K562 (cell line): ENCODE measurements around the gene PTGER3. TPM values are rescaled to one million over a fixed set of nuclear protein-coding genes. Genes with fewer than 3 reads are reported as not detected.

Experiments used
- COPS2 ChIP-seq: fragments of 450-650 bp; conservative IDR thresholded peaks from 2 replicates; pipeline ENCODE4 v1.6.1; 2016; ENCODE audit warnings: mild to moderate bottlenecking, moderate library complexity
- DNMT1 ChIP-seq: fragments of 450-650 bp; IDR thresholded peaks from 2 replicates; pipeline ENCODE4 v1.6.1; 2016; ENCODE audit warnings: antibody characterized with exemption, mild to moderate bottlenecking
- ETS2 ChIP-seq: IDR thresholded peaks from 2 replicates; pipeline ENCODE4 v1.6.1; 2016; ENCODE audit warnings: borderline replicate concordance, missing genetic modification characterization, mild to moderate bottlenecking, moderate library complexity, missing compliant biosample characterization; ENCODE audit not compliant: poor library complexity, severe bottlenecking
- EZH2 ChIP-seq: IDR thresholded peaks from 2 replicates; pipeline ENCODE4 v1.6.1; 2012; ENCODE audit warnings: low read depth, mild to moderate bottlenecking, inconsistent platforms, low read length, borderline replicate concordance
- HMGN3 ChIP-seq: IDR thresholded peaks from 2 replicates; pipeline ENCODE4 v1.6.1; 2011; ENCODE audit warnings: borderline replicate concordance, low read depth, mild to moderate bottlenecking, mixed read lengths, low read length; ENCODE audit not compliant: insufficient read length; ENCODE audit errors: extremely low read depth
- HNRNPH1 ChIP-seq: fragments of 200-400 bp; formaldehyde crosslinking; optimal IDR thresholded peaks from 2 replicates; pipeline ENCODE3; 2017; ENCODE audit warnings: low read depth, mild to moderate bottlenecking, low read length, moderate library complexity
- IFI16 ChIP-seq: fragments of 250-450 bp; sonication (Bioruptor Pico); IDR thresholded peaks from 2 replicates; pipeline ENCODE4 v2.1.2; 2022; ENCODE audit warnings: mild to moderate bottlenecking, inconsistent platforms
- ILF3 ChIP-seq: fragments of 450-650 bp; IDR thresholded peaks from 2 replicates; pipeline ENCODE4 v1.6.1; 2018; ENCODE audit warnings: antibody characterized with exemption, mild to moderate bottlenecking, moderate library complexity, borderline replicate concordance
- MTA3 ChIP-seq: fragments of 450-650 bp; formaldehyde crosslinking; IDR thresholded peaks from 2 replicates; pipeline ENCODE4 v1.6.1; 2017; ENCODE audit warnings: mild to moderate bottlenecking, borderline replicate concordance
- NCOA4 ChIP-seq: fragments of 450-650 bp; IDR thresholded peaks from 2 replicates; pipeline ENCODE4 v1.6.1; 2018; ENCODE audit warnings: mild to moderate bottlenecking; ENCODE audit not compliant: partially characterized antibody
- PRPF4 ChIP-seq: fragments of 200-400 bp; formaldehyde crosslinking; IDR thresholded peaks from one replicate; pipeline ENCODE4 v1.6.1; 2017; ENCODE audit warnings: low read length, low read depth, mild to moderate bottlenecking; ENCODE audit not compliant: insufficient read depth, poor library complexity, severe bottlenecking
- RFX1 ChIP-seq: fragments of 450-650 bp; IDR thresholded peaks from 2 replicates; pipeline ENCODE4 v1.6.1; 2016; ENCODE audit warnings: mild to moderate bottlenecking, moderate library complexity
- RFX5 ChIP-seq: IDR thresholded peaks from 2 replicates; pipeline ENCODE4 v1.6.1; 2011; ENCODE audit warnings: low read depth, mild to moderate bottlenecking, improper control_type of control experiment, low read length
- SP1 ChIP-seq: sonication (generic); formaldehyde crosslinking; IDR thresholded peaks from 2 replicates; pipeline ENCODE4 v1.8.1; 2022; ENCODE audit warnings: mild to moderate bottlenecking, missing genetic modification reagents
- WHSC1 ChIP-seq: IDR thresholded peaks from one replicate; pipeline ENCODE4 v1.6.1; 2012; ENCODE audit warnings: low read length, control low read depth, inconsistent platforms
- XRCC5 ChIP-seq: fragments of 200-400 bp; formaldehyde crosslinking; IDR thresholded peaks from 2 replicates; pipeline ENCODE4 v1.6.1; 2017; ENCODE audit warnings: low read depth, mild to moderate bottlenecking, low read length
- ZKSCAN3 ChIP-seq: fragments of 250-450 bp; sonication (Bioruptor Pico); IDR thresholded peaks from 2 replicates; pipeline ENCODE4 v1.4.0; 2020
- ZNF146 ChIP-seq: IDR thresholded peaks from one replicate; pipeline ENCODE4 v1.6.1; 2018; ENCODE audit warnings: missing compliant biosample characterization; ENCODE audit not compliant: unreplicated experiment
- ZNF507 ChIP-seq: conservative IDR thresholded peaks from 2 replicates; pipeline ENCODE4 v1.6.1; 2017; ENCODE audit warnings: missing genetic modification characterization, missing compliant biosample characterization
- ZNF583 ChIP-seq: fragments of 250-450 bp; sonication (Bioruptor Pico); IDR thresholded peaks from 2 replicates; pipeline ENCODE4 v1.4.0; 2020
- ZNF584 ChIP-seq: fragments of 200-800 bp; sonication (Bioruptor generic); IDR thresholded peaks from 2 replicates; pipeline ENCODE4 v1.6.1; 2016; ENCODE audit warnings: low read depth, mild to moderate bottlenecking, missing genetic modification characterization, missing compliant biosample characterization
- ZNF778 ChIP-seq: fragments of 450-650 bp; formaldehyde crosslinking; IDR thresholded peaks from 2 replicates; pipeline ENCODE4 v1.4.0; 2020; ENCODE audit warnings: mild to moderate bottlenecking, moderate library complexity
- polyA plus RNA-seq, 8 experiments: library from polyadenylated mRNA; depleted of rRNA in 4 of 8; stranded (reverse) in 5 of 8; unstranded in 3 of 8; fragments of >200 nt; fragmentation: Nextera tagmentation in 2 of 8; fragmentation: Illumina TruSeq in 1 of 8; extraction: Ambion mirVana in 2 of 8; extraction: Trizol in 1 of 8; gene quantifications; 2 replicates each; pipeline versions ENCODE4 v1.2.1 to v1.2.3, GENCODE V29; 2011 to 2014; ENCODE audit warnings: inconsistent platforms in 1 of 8, missing spikeins in 1 of 8
- total RNA-seq, 7 experiments: library from RNA; depleted of rRNA in 6 of 7; stranded (reverse); fragments of >200 nt in 6 of 7; fragmentation: Illumina TruSeq in 2 of 7; extraction: Trizol in 2 of 7; gene quantifications; 2 replicates each; pipeline versions ENCODE4 v1.2.1 to v1.2.3, GENCODE V29; 2011 to 2021; ENCODE audit warnings: low replicate concordance in 1 of 7
- TF ChIP-seq, protein P1 (sequence below): fragments of 450-650 bp; formaldehyde crosslinking; IDR thresholded peaks from 2 replicates; pipeline ENCODE4 v1.4.0; 2022; ENCODE audit warnings: mild to moderate bottlenecking, moderate library complexity
- TF ChIP-seq, protein P2 (sequence below): fragments of 250-450 bp; sonication (Bioruptor Pico); IDR thresholded peaks from 2 replicates; pipeline ENCODE4 v1.8.0; 2022; ENCODE audit warnings: moderate library complexity, mild to moderate bottlenecking, inconsistent platforms

PTGER3 gene
- total and polyA plus RNA-seq, 9 of the 15 experiments (the other 6 are each of a cell fraction or from before 2014, with no cell fraction given) = 3.8 to 28.5 (median 14.2) TPM

DNA sequence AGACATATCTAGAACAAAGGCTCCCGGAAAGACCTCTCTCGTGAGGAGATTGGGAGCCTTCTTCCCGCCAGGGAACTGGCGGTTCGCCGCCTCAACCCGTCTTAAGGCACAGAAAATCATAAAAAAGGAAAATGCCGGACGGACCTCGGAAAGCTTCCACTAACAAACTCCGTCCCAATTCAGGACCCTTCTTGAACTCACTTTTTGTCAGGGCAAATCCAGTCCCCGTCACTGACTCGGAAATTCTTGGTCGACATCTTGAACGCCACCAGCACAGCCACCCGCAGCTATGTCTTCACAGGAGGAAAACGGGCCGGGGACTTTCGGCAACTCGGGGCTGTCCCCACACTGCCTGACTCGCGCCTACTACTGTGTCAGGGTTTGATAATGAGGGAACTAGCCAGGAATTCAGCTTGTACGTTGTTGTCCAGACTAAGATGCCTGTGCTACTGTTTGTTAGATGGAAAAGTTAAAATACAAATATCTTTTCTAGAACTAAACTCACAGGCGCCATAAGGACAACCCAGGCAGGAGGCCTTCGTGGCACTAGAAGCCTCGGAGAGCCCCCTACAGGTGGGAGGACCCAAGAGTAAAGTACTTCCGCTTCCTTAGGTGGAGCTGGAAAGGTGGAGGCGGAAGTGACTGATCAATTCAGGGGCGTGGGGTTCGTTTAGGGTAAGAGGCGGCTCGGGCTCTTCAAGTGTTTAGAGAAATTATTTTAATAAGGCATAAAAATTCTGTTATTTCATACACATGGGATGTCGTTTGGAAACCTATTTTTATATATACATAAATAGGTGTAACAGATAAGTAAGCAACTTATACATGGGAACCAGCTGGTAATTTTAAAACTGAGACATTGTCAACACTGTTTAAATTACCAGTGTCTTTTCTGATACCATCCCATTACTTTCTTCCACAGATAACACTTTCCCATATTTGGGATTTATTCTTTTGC is 33.4 kb upstream of the PTGER3 start, which contains the start of gene ZRANB2 (continued):
- TF ChIP-seq ZNF146 (CRISPR knock-in tag) = no peak
- TF ChIP-seq WHSC1 = no peak
- no peak for TF ChIP-seq PRPF4
- TF ChIP-seq EZH2 = no peak
- no peak for TF ChIP-seq DNMT1
- TF ChIP-seq COPS2 = no peak
- no peak for TF ChIP-seq RFX5
- TF ChIP-seq ILF3 = peak; percentile 68; the same call in 1 of the 2 replicates
- no peak for TF ChIP-seq IFI16
- no peak for TF ChIP-seq ZKSCAN3
- TF ChIP-seq, protein P1, sequence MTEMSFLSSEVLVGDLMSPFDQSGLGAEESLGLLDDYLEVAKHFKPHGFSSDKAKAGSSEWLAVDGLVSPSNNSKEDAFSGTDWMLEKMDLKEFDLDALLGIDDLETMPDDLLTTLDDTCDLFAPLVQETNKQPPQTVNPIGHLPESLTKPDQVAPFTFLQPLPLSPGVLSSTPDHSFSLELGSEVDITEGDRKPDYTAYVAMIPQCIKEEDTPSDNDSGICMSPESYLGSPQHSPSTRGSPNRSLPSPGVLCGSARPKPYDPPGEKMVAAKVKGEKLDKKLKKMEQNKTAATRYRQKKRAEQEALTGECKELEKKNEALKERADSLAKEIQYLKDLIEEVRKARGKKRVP (CRISPR knock-in tag) = no peak
- peak; percentile 69; the same call in 1 of the 2 replicates for TF ChIP-seq MTA3
- no peak for TF ChIP-seq RFX1
- TF ChIP-seq ZNF584 (CRISPR knock-in tag) = no peak
- TF ChIP-seq NCOA4 = no peak
- TF ChIP-seq HNRNPH1 = no peak
- TF ChIP-seq ZNF583 = no peak
- TF ChIP-seq ETS2 (tag) = no peak
- TF ChIP-seq HMGN3 = no peak
- TF ChIP-seq, protein P2, sequence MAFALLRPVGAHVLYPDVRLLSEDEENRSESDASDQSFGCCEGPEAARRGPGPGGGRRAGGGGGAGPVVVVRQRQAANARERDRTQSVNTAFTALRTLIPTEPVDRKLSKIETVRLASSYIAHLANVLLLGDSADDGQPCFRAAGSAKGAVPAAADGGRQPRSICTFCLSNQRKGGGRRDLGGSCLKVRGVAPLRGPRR (CRISPR knock-in tag) = no peak
- peak; percentile 62; the same call in 1 of the 2 replicates for TF ChIP-seq SP1 (CRISPR knock-in tag)
- TF ChIP-seq ZNF507 (tag) = no peak
- no peak for TF ChIP-seq ZNF778 (CRISPR knock-in tag)
- peak; percentile 69; the same call in 1 of the 2 replicates for TF ChIP-seq XRCC5
